ENCODE data around the gene SLC25A23. TPM values are rescaled to one million over a fixed set of nuclear protein-coding genes. Genes with fewer than 3 reads are reported as not detected.
"Not testable (repeated sequence)": the region's sequence is repeated elsewhere in the genome, so short reads cannot be mapped to it uniquely, and the experiment has no call there.

The SLC25A23 gene
- total RNA-seq, 1 experiment from 2014 or later: 39.9 TPM

DNA sequence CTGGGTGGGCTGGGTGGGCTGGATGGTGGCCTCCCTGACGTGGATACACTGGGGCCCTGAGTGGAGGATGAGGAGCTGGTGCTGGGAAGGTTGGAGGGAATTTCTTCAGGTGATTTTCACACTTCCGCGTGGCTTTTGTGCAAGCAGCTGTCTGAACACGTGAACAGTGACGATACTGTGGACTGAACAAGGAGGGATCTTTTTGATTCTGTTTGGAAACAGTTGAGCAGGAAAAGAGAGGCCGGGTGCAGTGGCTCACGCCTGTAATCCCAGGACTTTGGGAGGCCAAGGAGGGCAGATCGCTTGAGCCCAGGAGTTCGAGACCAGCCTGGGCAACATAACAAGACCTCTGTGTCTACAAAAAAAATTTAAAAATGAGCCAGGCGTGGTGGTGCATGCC lies 57.5 kb downstream of the SLC25A23 start:
- no peak for DNase-seq (ENCODE audit: low read depth)

DNA sequence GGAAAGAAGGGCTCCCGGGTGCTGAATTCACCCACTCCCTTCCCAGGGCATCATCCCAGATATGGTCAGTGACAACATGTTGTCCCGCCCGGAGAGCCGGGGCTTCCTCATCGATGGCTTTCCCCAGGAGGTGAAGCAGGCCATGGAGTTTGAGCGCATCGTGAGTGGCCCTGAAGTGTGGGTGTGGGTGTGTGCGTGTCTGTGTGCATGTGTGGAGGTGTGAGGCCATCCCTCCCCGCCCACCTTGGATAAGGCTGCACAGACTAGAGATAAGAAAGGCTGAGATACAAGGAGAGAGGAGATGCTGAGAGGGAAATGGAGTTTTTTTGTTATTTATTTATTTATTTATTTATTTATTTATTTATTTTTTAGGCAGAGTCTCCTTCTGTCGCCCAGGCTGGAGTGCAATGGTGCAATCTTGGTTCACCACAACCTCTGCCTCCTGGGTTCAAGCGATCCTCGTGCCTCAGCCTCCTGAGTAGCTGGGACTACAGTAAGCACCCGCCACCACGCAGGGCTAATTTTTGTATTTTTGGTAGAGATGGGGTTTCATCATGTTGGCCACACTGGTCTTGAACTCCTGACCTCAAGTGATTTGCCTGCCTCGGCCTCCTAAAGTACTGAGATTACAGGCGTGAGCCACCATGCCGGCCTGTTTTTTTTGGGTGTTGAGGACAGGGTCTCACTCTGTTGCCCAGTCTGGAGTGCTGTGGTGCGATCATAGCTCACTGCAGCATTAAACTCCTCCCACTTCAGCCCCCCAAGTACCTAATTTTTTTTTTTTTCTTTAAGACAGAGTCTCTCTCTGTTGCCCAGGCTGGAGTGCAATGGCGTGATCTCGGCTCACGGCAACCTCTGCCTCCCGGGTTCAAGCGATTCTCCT lies 59.3 kb downstream of the SLC25A23 start:
- DNase-seq (ENCODE audit: low read depth): not testable (repeated sequence)

DNA sequence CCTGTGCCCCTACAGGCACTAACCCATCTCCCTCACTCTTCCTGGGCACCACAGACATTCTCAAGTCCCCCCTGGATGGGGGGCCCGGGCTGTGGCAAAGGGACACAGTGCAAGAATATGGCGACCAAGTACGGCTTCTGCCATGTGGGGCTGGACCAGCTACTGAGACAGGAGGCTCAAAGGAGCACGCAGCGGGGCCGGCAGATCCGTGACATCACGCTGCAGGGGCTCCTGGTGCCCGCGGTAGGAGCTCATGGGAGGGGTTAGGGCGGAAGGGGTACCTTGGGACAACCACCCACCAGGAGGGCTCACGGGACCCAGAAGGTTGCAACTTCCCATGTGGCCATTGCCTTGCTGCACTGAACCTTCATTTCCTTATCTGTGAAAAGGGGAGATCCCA lies 63.3 kb downstream of the SLC25A23 start:
- no peak for DNase-seq (ENCODE audit: low read depth)

DNA sequence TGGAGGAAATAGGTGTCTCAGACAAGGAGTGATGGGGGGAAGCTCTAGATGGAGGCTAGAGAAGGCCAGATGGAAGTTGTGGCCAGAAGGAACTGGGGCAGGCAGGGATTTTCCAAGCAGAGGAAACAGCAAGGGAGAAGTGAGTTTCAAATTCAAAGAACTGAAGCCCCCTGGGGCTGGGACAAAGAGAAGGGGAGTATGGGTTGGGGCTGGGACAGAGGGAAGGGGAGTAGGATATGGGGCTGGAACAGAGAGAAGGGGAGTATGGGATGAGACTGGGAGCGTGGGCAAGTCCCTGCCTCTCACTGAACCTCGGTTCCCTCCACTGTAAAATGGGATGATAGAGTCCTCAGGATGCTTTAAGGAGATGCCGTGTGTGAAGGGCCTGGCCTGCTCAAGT lies 64.8 kb downstream of the SLC25A23 start:
- DNase-seq (ENCODE audit: low read depth): no peak

DNA sequence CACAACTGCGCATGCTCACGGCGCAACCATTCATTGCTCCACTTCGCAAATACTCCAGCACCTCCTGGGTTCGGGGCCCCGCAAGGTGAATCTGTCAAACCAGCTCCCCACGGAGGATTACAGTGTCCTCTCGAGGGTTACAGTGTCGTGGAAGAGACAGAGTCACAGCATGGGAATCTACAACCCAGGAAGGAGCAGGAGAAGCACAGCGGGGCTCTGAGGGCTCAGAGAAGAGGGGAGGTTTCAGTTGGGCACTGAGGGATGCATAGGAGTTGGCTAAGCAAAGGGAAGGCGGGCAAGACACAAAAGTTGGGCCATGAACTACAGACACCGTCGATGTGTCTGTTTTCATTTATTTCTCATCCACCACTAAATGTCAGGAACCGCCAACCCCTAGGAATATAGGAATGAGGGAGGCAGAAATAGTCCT lies 65.6 kb downstream of the SLC25A23 start:
- no peak for DNase-seq (ENCODE audit: low read depth)

DNA sequence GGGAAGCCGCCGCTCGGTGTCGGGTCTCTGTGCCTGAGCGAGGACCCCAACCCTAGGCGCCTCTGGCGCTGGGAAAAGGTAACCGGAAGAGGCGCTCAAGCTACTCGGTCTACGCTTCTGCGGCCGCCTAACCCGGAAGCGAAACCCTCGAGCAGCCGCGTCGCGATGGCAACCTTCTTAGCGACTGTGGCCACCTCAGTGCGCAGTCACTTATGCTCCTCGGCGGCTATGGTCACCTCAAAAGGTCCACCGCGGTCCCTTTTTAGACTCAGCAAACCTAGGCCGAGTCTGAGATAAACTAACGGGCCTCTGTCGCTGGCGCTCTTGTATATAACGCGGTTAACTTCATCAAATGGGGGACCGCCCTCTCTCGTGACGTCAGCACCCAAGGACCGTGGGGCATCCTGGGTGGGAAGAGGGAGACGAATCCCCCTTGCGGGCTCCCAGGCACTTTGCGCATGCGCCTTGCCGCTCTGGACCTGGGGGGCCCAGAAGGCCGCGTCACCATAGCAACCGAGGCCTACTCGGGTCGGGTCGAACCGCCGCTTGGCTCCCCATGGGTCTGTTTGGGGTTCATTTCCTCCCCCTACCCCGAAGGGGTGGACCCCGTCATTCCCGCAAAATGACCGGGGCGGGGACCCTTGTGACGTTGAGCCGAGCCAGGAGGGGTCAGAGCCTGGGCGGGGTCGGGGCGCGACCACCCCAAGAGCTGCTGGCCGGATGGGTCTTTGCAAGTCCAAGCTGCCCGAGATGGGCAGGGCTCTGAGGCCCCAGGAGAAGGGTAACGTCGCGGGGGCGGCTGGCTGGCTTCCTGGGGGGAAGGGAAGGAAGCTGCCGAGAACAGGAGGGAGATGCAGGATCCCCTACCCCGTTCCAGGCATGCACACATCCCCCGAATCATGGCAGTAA lies 66.3 kb downstream of the SLC25A23 start, which contains the start of gene GTF2F1:
Gene GTF2F1 (minus strand): TSS at position 91 of the 909 bp plus-strand sequence. CDS start 169 bp downstream, outside the sequence.
- peak; percentile 93 for DNase-seq (ENCODE audit: low read depth)

DNA sequence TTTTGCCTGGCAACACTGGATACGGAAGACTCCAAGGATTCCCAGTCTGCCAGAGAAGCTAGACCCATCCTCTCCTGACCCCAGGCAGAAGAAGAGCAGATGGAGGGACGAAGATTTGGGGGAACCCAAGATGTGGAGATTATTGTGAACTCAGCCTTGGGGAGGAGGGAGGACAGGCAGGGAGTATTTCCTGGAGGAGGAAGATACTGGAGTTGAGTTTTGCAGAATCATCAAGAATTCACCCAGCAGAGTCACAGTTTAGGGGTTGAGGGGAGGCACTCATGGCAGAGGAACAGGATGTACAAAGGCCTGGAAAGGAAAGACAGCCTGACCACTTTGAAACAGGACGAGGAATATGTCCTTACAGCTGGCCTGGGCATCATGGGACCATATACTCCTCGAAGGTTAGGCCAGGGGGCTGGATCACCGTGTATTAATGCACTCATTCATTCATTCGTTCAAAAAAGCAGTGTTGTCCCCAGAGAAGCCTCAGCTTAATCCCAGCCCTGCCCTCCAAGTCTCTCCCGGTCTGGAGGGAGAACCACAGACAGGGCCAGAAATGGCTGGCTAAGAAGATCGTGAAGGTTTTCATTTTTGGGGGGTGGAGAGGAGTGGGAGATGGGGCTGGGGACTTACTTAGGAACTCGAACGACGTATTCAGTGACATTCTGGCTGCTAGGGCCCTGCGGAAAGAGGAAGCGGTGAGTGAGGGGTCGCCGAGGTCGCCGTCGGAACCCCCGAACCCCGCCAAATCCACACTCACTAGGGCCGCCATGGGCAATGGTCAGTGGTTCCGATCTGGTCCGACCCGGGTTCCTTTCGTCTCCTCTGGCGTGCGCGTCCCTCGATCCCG lies 67.1 kb downstream of the SLC25A23 start:
- DNase-seq (ENCODE audit: low read depth): no peak

Other genes with a start within 250 kb of the SLC25A23 start
- 15.2 and 22.6 TPM in 2 replicates for gene MLLT1, start 179.8 kb downstream of the SLC25A23 start, total RNA-seq (2014; rRNA removed; shearing (Covaris generic))
- gene ACER1, start 126.2 kb downstream of the SLC25A23 start, total RNA-seq (2014; rRNA removed; shearing (Covaris generic)): not detected in 2 replicates
- 114 and 148 TPM in 2 replicates for gene CLPP, start 98.3 kb downstream of the SLC25A23 start, total RNA-seq (2014; rRNA removed; shearing (Covaris generic))
- gene ALKBH7, start 87.0 kb downstream of the SLC25A23 start, total RNA-seq (2014; rRNA removed; shearing (Covaris generic)): 65.4 and 72.6 TPM in 2 replicates
- 1.2 and 1.3 TPM in 2 replicates for gene PSPN, start 83.9 kb downstream of the SLC25A23 start, total RNA-seq (2014; rRNA removed; shearing (Covaris generic))
- gene GTF2F1, start 66.6 kb downstream of the SLC25A23 start, total RNA-seq (2014; rRNA removed; shearing (Covaris generic)): 46.2 and 75.8 TPM in 2 replicates
- 50.0 and 114 TPM in 2 replicates for gene KHSRP, start 35.0 kb downstream of the SLC25A23 start, total RNA-seq (2014; rRNA removed; shearing (Covaris generic))
- not detected in 2 replicates for gene SLC25A41, start 26.0 kb downstream of the SLC25A23 start, total RNA-seq (2014; rRNA removed; shearing (Covaris generic))
- 0.34 TPM in 1 of 2 replicates, not detected in the other for gene CRB3, start 4.5 kb upstream of the SLC25A23 start, total RNA-seq (2014; rRNA removed; shearing (Covaris generic))
- gene DENND1C, start 22.0 kb upstream of the SLC25A23 start, total RNA-seq (2014; rRNA removed; shearing (Covaris generic)): not detected in 2 replicates
- gene TUBB4A, start 42.5 kb upstream of the SLC25A23 start, total RNA-seq (2014; rRNA removed; shearing (Covaris generic)): 0.20 TPM in 1 of 2 replicates, not detected in the other
- 11.7 and 16.3 TPM in 2 replicates for gene TNFSF9, start 71.2 kb upstream of the SLC25A23 start, total RNA-seq (2014; rRNA removed; shearing (Covaris generic))
- gene CD70, start 131.4 kb upstream of the SLC25A23 start, total RNA-seq (2014; rRNA removed; shearing (Covaris generic)): 40.4 and 42.0 TPM in 2 replicates
- not detected in 2 replicates for gene TNFSF14, start 210.4 kb upstream of the SLC25A23 start, total RNA-seq (2014; rRNA removed; shearing (Covaris generic))